Activated B cell treated with CpG ODN at 0.5 μM for 24 hours (primary cell): Measurements from ENCODE around the gene IFIT1. TPM values are rescaled to one million over a fixed set of nuclear protein-coding genes. Genes with fewer than 3 reads are reported as not detected.

Source experiments
- ATAC-seq: fragments of 200-7000 bp; cut with Tn5 transposase; one replicate; pipeline ENCODE4 v1.10.0; 2021; ENCODE audit warnings: low read depth, mild to moderate bottlenecking, moderate library complexity
- CTCF ChIA-PET: fragments of 350-600 bp; sonication (Branson Sonifier 250); formaldehyde crosslinking; loops from one replicate; lab custom pipeline; 2021; ENCODE audit warnings: antibody characterized with exemption; lab: Charles Lee
- POLR2A ChIA-PET: fragments of 350-600 bp; sonication (Branson Sonifier 250); formaldehyde crosslinking; loops from one replicate; lab custom pipeline; 2021; ENCODE audit warnings: antibody characterized with exemption; lab: Charles Lee
- DNase-seq: peaks from one replicate; pipeline ENCODE4 v3.0.0; 2022
- H3K27ac Mint-ChIP-seq: one replicate; pipeline ENCODE4 v1.8.0; 2020; ENCODE audit warnings: mixed read lengths
- H3K27me3 Mint-ChIP-seq: one replicate; pipeline ENCODE4 v1.8.0; 2021; ENCODE audit warnings: mixed read lengths
- H3K36me3 Mint-ChIP-seq: one replicate; pipeline ENCODE4 v1.8.0; 2021; ENCODE audit warnings: low read depth, mixed read lengths
- H3K4me1 Mint-ChIP-seq: one replicate; pipeline ENCODE4 v1.8.0; 2021; ENCODE audit warnings: mixed read lengths
- H3K4me3 Mint-ChIP-seq: one replicate; pipeline ENCODE4 v1.8.0; 2020; ENCODE audit warnings: mild to moderate bottlenecking, mixed read lengths
- H3K9me3 Mint-ChIP-seq: one replicate; pipeline ENCODE4 v1.8.0; 2020; ENCODE audit warnings: mixed read lengths
- intact Hi-C: fragments of 100-400 bp; cut with micrococcal nuclease; formaldehyde crosslinking; loops from one replicate; pipeline ENCODE4 v1.15.1; 2024
- total RNA-seq: library from RNA; stranded (reverse); gene quantifications from 2 replicates; pipeline ENCODE4 v1.2.3, GENCODE V29; 2022
- TF ChIP-seq, protein P1 (sequence below): fragments of 200-600 bp; IDR thresholded peaks from one replicate; pipeline ENCODE4 v1.8.0; 2022; ENCODE audit warnings: antibody characterized with exemption, mild to moderate bottlenecking

The IFIT1 gene
- total RNA-seq, 1 donor from 2014 or later, result 0.95 TPM

GRCh38 chr10:89373916-89374711, 18.3 kb upstream of the IFIT1 start:
- Mint-ChIP-seq H3K27ac (no peak overlapping the region), H3K36me3 (no peaks in the 10 kb centered on the region), H3K27me3 (peaks cover 2% of the 10 kb centered on the region), H3K9me3 (no peaks in the 10 kb centered on the region), H3K4me1 (no peaks in the 10 kb centered on the region), H3K4me3 (no peak overlapping the region)
- TF ChIP-seq, protein P1, sequence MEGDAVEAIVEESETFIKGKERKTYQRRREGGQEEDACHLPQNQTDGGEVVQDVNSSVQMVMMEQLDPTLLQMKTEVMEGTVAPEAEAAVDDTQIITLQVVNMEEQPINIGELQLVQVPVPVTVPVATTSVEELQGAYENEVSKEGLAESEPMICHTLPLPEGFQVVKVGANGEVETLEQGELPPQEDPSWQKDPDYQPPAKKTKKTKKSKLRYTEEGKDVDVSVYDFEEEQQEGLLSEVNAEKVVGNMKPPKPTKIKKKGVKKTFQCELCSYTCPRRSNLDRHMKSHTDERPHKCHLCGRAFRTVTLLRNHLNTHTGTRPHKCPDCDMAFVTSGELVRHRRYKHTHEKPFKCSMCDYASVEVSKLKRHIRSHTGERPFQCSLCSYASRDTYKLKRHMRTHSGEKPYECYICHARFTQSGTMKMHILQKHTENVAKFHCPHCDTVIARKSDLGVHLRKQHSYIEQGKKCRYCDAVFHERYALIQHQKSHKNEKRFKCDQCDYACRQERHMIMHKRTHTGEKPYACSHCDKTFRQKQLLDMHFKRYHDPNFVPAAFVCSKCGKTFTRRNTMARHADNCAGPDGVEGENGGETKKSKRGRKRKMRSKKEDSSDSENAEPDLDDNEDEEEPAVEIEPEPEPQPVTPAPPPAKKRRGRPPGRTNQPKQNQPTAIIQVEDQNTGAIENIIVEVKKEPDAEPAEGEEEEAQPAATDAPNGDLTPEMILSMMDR, result no peak
- ChIA-PET CTCF (no interaction called here), POLR2A (no interaction called here)
- no peak for DNase-seq
- no peak for ATAC-seq
- intact Hi-C loops, result no loop called here

- H3K4me1 Mint-ChIP-seq, result no peaks in the 10 kb centered on the region
- DNase-seq (no peak), ATAC-seq (no peak)
- CTCF ChIA-PET, result no interaction called here
- POLR2A ChIA-PET, result no interaction called here
- H3K36me3 Mint-ChIP-seq, result no peaks in the 10 kb centered on the region
- no peaks in the 10 kb centered on the region for H3K27me3 Mint-ChIP-seq
- no peaks in the 10 kb centered on the region for H3K9me3 Mint-ChIP-seq
- TF ChIP-seq, protein P1, result no peak
- H3K4me3 Mint-ChIP-seq, result no peak overlapping the region
- no peak overlapping the region for H3K27ac Mint-ChIP-seq
- intact Hi-C loops, result no loop called here
These were observed 17.7 kb upstream of the IFIT1 start for GRCh38 chr10:89374713-89375141.

DNA sequence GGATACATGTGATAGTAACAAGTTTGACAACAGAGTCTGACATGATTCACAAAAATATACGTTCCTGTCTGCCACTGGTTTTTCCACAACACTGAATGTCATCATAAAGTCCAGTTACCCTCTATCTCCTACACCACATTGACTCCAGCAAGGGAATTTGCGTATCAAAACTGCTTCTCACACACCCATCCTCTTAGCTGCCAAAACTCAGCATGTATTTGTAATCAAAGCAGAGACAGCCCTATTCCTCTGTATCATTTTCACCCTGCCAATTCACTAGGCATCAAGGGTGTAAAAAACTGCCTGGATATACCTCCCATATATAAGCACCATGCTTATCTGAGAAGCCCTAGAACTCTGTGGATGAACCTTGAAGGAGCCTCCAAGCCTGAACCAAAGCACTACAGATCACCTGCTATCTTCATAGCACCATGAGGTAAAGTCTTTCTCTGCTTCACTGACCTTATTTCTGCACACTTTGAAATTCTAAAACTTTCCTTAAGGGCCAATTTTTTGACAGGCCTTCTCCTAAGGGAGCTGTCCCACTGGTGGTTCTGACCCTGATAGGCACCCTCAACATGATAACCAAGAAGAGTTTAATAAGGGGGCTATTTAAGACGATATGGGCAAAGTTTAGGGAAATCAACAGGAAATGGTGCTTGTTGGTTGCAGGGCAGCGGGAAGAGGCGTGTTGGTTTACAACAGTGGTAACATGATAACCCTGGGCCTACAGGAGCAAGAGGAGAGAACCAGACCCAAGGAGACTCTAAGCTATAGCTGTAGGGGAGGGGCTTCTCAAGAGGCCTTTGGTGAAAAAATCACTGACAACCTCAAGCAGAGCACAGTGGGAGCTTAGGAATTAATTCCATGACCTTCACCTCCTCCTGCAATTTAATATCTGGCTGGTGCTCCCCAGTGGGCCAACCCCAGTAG, 14.5 kb upstream of the IFIT1 start, which contains the start of gene IFIT1B:
Gene IFIT1B (plus strand): TSS at position 352 of the 933 bp plus-strand sequence. CDS start 80 bp downstream, at position 432.
- no peak for DNase-seq

DNA sequence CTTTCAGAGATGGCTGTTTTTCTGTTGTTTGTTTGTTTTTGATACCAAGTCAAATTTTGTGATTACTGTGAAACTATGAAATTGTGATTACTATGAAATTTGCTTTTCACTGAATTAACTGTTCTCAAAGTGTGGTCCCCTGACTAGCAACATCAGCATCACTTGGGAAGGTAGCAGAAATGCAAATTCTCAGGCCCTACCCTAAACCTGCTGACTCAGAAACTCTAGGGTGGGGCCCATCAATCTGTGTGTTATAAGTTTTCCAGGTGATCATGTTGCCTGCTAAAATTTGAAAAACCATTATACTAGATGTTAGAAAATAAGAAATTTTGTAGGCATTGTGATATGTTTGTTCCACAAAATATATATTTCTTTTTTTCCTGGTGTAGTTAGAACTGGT, 13.3 kb upstream of the IFIT1 start:
- Mint-ChIP-seq H3K36me3 (no peaks in the 10 kb centered on the region), H3K4me3 (no peak overlapping the region), H3K27ac (no peak overlapping the region), H3K9me3 (no peaks in the 10 kb centered on the region), H3K4me1 (peaks cover 3% of the 10 kb centered on the region), H3K27me3 (no peaks in the 10 kb centered on the region)
- TF ChIP-seq, protein P1, result no peak
- ChIA-PET POLR2A (no interaction called here), CTCF (no interaction called here)
- ATAC-seq (no peak), DNase-seq (no peak)
- intact Hi-C loops, result no loop called here

More for the DNA sequence above, 14.5 kb upstream of the IFIT1 start, which contains the start of gene IFIT1B:
- Mint-ChIP-seq H3K27me3 (no peaks in the 10 kb centered on the region), H3K36me3 (no peaks in the 10 kb centered on the region), H3K4me3 (no peak within 1 kb of the TSS), H3K4me1 (no peaks in the 10 kb centered on the region), H3K9me3 (no peaks in the 10 kb centered on the region), H3K27ac (no peak within 1 kb of the TSS)
- TF ChIP-seq, protein P1, result no peak
- ATAC-seq, result no peak
- CTCF ChIA-PET, result interaction anchor here (1.6 kb wide), 1 partner anchor 9 kb away, joined by 4 read pairs; no protein-coding TSS in a partner anchor
- intact Hi-C loops, result no loop called here
- POLR2A ChIA-PET, result no interaction called here
